Gastrocnemius medialis (tissue), 4 donors: ENCODE results near the gene ABCC3. TPM values are rescaled to one million over a fixed set of nuclear protein-coding genes. Genes with fewer than 3 reads are reported as not detected.

ENCODE experiments used
- ATAC-seq, 2 donors: fragments of 150-250 bp; one replicate each; pipeline ENCODE4 v1.9.1; 2016
- DNase-seq, 2 donors: peaks; one replicate each; pipeline ENCODE4 v3.0.0-alpha.2; 2019
- H3K27ac ChIP-seq, 4 donors: fragments of 200-600 bp; sonication (generic); 1 replicate in 1 of 4; 2 replicates in 3 of 4; pipeline ENCODE4 v1.5.1; 2016 to 2018; ENCODE audit warnings: mild to moderate bottlenecking in 2 of 4, moderate library complexity in 1 of 4
- H3K27me3 ChIP-seq, 3 donors: fragments of 200-600 bp; sonication (generic) in 2 of 3; 1 replicate in 1 of 3; 2 replicates in 2 of 3; pipeline versions ENCODE4 v1.5.1 to v1.6.0; 2016 to 2019; ENCODE audit warnings: mild to moderate bottlenecking in 1 of 3, moderate library complexity in 1 of 3
- H3K36me3 ChIP-seq, 2 donors: fragments of 200-600 bp; sonication (generic) in 1 of 2; one replicate each; pipeline ENCODE4 v1.5.1; 2017 to 2018
- H3K4me1 ChIP-seq, 2 donors: fragments of 200-600 bp; sonication (generic) in 1 of 2; one replicate each; pipeline ENCODE4 v1.5.1; 2016 to 2017; ENCODE audit warnings: mild to moderate bottlenecking in 2 of 2
- H3K4me3 ChIP-seq, 4 donors: fragments of 200-600 bp; sonication (generic) in 3 of 4; 1 replicate in 1 of 4; 2 replicates in 3 of 4; pipeline ENCODE4 v1.5.1; 2016 to 2019; ENCODE audit warnings: mild to moderate bottlenecking in 2 of 4
- H3K9me3 ChIP-seq, 3 donors: fragments of 200-600 bp; sonication (generic) in 2 of 3; 1 replicate in 1 of 3; 2 replicates in 2 of 3; pipeline ENCODE4 v1.5.1; 2016 to 2019
- POLR2A ChIP-seq, 2 donors: fragments of 450-650 bp; IDR thresholded peaks; one replicate each; pipeline ENCODE4 v1.6.1; 2017; ENCODE audit warnings: antibody characterized with exemption in 2 of 2, mild to moderate bottlenecking in 2 of 2, moderate library complexity in 2 of 2
- in situ Hi-C, 4 donors: fragments of 200-750 bp; cut with MboI; loops; one replicate each; pipeline versions ENCODE4 v1.15.0 to v1.8.0; 2017; ENCODE audit warnings: low sequenced_read_pairs in 4 of 4
- intact Hi-C: fragments of 100-400 bp; cut with DNase I; formaldehyde crosslinking; loops from one replicate; pipeline ENCODE4 v1.15.1; 2023; ENCODE audit warnings: low total_unique reads
- total RNA-seq, 4 donors: library from RNA; depleted of rRNA; stranded (reverse); fragments of >200 nt; gene quantifications; one replicate each; pipeline versions ENCODE4 v1.1.0 to v1.2.3, GENCODE V29; 2016
- TF ChIP-seq, protein P1 (sequence below), 5 experiments: fragments of 450-650 bp in 3 of 5; fragments of 200-600 bp in 2 of 5; sonication (generic) in 2 of 5; IDR thresholded peaks in 4 of 5; conservative IDR thresholded peaks in 1 of 5; 1 replicate in 4 of 5; 2 replicates in 1 of 5; pipeline ENCODE4 v1.5.1; 2016 to 2019; ENCODE audit warnings: antibody characterized with exemption in 5 of 5, mild to moderate bottlenecking in 3 of 5, moderate library complexity in 3 of 5

Gene ABCC3
- total RNA-seq, 4 donors from 2014 or later, result 0.51 to 1.3 (median 0.76) TPM

DNA sequence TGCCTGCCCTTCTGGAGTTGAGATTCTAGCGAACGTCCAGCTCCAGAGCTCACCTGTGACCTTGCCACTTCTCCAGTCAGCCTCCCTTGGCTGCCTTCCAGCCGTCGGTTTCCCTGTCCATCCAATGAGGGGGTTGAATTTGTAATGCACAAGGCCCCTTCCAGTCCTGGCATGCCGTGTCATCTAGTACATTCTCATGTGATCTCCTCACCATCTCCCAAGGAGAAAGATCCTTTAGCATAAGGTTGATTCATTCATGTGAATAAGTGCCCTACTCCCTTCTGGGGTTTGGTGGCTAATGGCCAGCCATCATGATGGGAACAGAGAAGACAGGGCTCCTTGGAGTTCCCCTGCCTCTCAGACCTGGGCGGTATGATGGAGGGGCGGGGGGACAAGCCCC is 18.9 kb upstream of the ABCC3 start:
- in situ Hi-C loops (no loop called here), intact Hi-C loops (no loop called here)
- ATAC-seq (no peak), DNase-seq (no peak)
- peaks cover 0 to 1% (median 0%) of the 10 kb centered on the region in 3 donors for H3K27me3 ChIP-seq
- TF ChIP-seq, protein P1, sequence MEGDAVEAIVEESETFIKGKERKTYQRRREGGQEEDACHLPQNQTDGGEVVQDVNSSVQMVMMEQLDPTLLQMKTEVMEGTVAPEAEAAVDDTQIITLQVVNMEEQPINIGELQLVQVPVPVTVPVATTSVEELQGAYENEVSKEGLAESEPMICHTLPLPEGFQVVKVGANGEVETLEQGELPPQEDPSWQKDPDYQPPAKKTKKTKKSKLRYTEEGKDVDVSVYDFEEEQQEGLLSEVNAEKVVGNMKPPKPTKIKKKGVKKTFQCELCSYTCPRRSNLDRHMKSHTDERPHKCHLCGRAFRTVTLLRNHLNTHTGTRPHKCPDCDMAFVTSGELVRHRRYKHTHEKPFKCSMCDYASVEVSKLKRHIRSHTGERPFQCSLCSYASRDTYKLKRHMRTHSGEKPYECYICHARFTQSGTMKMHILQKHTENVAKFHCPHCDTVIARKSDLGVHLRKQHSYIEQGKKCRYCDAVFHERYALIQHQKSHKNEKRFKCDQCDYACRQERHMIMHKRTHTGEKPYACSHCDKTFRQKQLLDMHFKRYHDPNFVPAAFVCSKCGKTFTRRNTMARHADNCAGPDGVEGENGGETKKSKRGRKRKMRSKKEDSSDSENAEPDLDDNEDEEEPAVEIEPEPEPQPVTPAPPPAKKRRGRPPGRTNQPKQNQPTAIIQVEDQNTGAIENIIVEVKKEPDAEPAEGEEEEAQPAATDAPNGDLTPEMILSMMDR (IDR thresholded peaks at IDR 0.05 in 4 of 5, conservative IDR thresholded peaks at IDR 0.05 in 1 of 5), result no peak
- no peak for TF ChIP-seq POLR2A (IDR thresholded peaks at IDR 0.05)
- no peak overlapping the region for H3K4me3 ChIP-seq
- no peaks in the 10 kb centered on the region for H3K36me3 ChIP-seq
- H3K27ac ChIP-seq, result no peak overlapping the region
- H3K4me1 ChIP-seq, result no peaks in the 10 kb centered on the region
- H3K9me3 ChIP-seq, result no peaks in the 10 kb centered on the region

DNA sequence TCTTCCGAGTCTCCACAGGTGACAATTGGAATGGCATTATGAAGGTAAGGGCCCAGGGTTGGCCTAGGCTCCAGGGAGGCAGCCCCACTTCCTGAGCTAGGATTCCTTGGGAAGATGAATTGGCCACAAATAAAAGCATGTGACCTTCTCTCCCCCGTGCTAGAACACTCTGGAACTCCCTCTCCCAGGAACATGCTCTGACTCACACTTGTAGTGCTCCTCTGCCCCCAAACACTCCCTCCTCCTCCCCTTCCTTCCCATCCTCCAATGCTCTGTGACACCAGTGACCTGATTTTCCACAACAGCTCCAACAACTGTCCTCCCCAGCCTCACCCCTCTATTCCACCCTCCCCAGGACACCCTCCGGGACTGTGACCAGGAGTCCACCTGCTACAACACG is 16.4 kb upstream of the ABCC3 start:
- TF ChIP-seq POLR2A (IDR thresholded peaks at IDR 0.05), result no peak
- H3K4me3 ChIP-seq, result no peak overlapping the region
- peaks cover 0 to 10% (median 0%) of the 10 kb centered on the region in 3 donors for H3K27me3 ChIP-seq
- H3K4me1 ChIP-seq, result no peaks in the 10 kb centered on the region
- in situ Hi-C loops (no loop called here), intact Hi-C loops (no loop called here)
- no peaks in the 10 kb centered on the region for H3K9me3 ChIP-seq
- H3K27ac ChIP-seq, result no peak overlapping the region
- no peak for ATAC-seq
- DNase-seq, result no peak
- no peaks in the 10 kb centered on the region for H3K36me3 ChIP-seq

DNA sequence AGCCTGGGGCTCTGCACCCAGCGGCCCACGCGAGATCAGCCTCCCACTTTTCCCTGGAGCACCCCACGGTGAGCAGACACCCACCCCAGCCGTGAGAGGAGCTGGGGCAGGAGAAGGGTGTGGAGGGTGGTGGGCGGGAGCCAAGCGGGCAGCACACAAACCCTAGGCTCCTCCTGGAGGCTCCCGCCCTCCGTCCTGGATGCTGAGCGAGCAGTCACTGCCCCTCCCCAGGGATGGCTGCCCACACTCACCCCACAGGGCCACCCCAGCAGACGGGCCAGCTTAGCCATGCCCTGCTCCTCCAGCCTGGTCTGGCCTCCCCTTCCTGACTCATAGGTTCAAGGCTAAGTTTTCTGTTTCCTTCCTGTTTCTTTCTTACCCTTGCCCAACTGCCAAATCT is 15.7 kb upstream of the ABCC3 start:
- Histone ChIP-seq H3K27ac (no peak overlapping the region), H3K27me3 (peaks cover 0 to 10% (median 0%) of the 10 kb centered on the region in 3 donors), H3K36me3 (no peaks in the 10 kb centered on the region), H3K9me3 (no peaks in the 10 kb centered on the region), H3K4me1 (no peaks in the 10 kb centered on the region), H3K4me3 (no peak overlapping the region)
- TF ChIP-seq POLR2A (IDR thresholded peaks at IDR 0.05), result no peak
- TF ChIP-seq, protein P1 (IDR thresholded peaks at IDR 0.05 in 4 of 5, conservative IDR thresholded peaks at IDR 0.05 in 1 of 5), result no peak
- no peak for DNase-seq
- ATAC-seq, result no peak
- in situ Hi-C loops (no loop called here), intact Hi-C loops (no loop called here)

GRCh38 chr17:50619489-50619888 is 15.2 kb upstream of the ABCC3 start:
- Histone ChIP-seq H3K4me1 (no peaks in the 10 kb centered on the region), H3K4me3 (no peak overlapping the region), H3K36me3 (no peaks in the 10 kb centered on the region), H3K27me3 (peaks cover 0 to 10% (median 0%) of the 10 kb centered on the region in 3 donors), H3K9me3 (no peaks in the 10 kb centered on the region), H3K27ac (no peak overlapping the region)
- in situ Hi-C loops, result no loop called here
- TF ChIP-seq POLR2A (IDR thresholded peaks at IDR 0.05), result no peak
- TF ChIP-seq, protein P1 (IDR thresholded peaks at IDR 0.05 in 4 of 5, conservative IDR thresholded peaks at IDR 0.05 in 1 of 5), result no peak
- DNase-seq, result no peak
- ATAC-seq, result no peak
- intact Hi-C loops, result no loop called here

DNA sequence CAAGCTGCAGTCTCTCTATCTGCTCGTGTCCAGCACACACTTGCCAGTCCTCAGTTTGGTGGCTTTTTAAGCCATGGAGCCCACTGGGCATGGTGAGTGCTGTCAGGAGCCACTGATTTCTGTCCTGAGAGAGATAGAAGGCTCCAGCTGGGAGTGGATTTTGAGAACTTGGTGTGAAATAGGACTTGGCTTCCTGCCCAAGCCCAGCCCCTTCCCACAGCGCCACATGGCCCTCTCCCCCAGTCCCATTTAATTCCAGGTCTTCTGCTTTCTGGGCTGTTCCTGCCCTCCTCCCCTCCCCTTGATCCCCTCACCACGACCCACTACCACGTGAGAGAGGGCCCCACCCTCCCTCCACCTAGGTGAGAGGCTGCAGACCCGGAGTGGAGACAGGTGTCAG is 14.4 kb upstream of the ABCC3 start:
- Histone ChIP-seq H3K36me3 (no peaks in the 10 kb centered on the region), H3K27ac (no peak overlapping the region), H3K4me1 (no peaks in the 10 kb centered on the region), H3K4me3 (no peak overlapping the region), H3K9me3 (no peaks in the 10 kb centered on the region), H3K27me3 (peaks cover 0 to 10% (median 0%) of the 10 kb centered on the region in 3 donors)
- no peak for ATAC-seq
- in situ Hi-C loops, result loop anchor here in 1 of 4 donors (10.0 kb wide), 1 partner anchor 65 kb away; no protein-coding TSS in a partner anchor
- intact Hi-C loops, result no loop called here
- DNase-seq, result no peak
- TF ChIP-seq, protein P1 (IDR thresholded peaks at IDR 0.05 in 4 of 5, conservative IDR thresholded peaks at IDR 0.05 in 1 of 5), result no peak
- no peak for TF ChIP-seq POLR2A (IDR thresholded peaks at IDR 0.05)
